Subcutaneous abdominal adipose tissue (tissue), 5 donors: ENCODE data around the gene NSL1.
A peak's percentile ranks its signal among the peaks of the same experiment; 100 is the strongest.

Experiments used
- H3K27ac ChIP-seq: one replicate; pipeline ENCODE4 v1.7.0; 2013; ENCODE audit warnings: low read depth, mild to moderate bottlenecking, inconsistent platforms, low read length, moderate library complexity
- H3K27me3 ChIP-seq, 5 donors: one replicate each; pipeline ENCODE4 v1.7.0; 2013; ENCODE audit warnings: low read length in 5 of 5, inconsistent platforms in 1 of 5; ENCODE audit not compliant: control insufficient read depth in 5 of 5, insufficient read depth in 4 of 5
- H3K36me3 ChIP-seq, 5 donors: one replicate each; pipeline ENCODE4 v1.7.0; 2013; ENCODE audit warnings: low read length in 5 of 5; ENCODE audit not compliant: control insufficient read depth in 5 of 5, insufficient read depth in 5 of 5
- H3K4me1 ChIP-seq, 5 donors: one replicate each; pipeline ENCODE4 v1.7.0; 2013; ENCODE audit warnings: low read length in 5 of 5, mild to moderate bottlenecking in 3 of 5, moderate library complexity in 1 of 5; ENCODE audit not compliant: control insufficient read depth in 5 of 5, insufficient read depth in 5 of 5
- H3K4me3 ChIP-seq, 5 donors: one replicate each; pipeline ENCODE4 v1.7.0; 2013; ENCODE audit warnings: low read length in 5 of 5, low read depth in 1 of 5
- H3K9ac ChIP-seq, 5 donors: one replicate each; pipeline ENCODE4 v1.7.0; 2013; ENCODE audit warnings: low read length in 5 of 5, mild to moderate bottlenecking in 4 of 5, moderate library complexity in 3 of 5
- H3K9me3 ChIP-seq, 5 donors: one replicate each; pipeline ENCODE4 v1.7.0; 2013; ENCODE audit warnings: low read length in 5 of 5; ENCODE audit not compliant: control insufficient read depth in 5 of 5
- donor health status: healthy.
- donor health status: healthy.
- donor health status: healthy.
- donor health status: healthy.
- donor health status: healthy.

NSL1 gene

DNA sequence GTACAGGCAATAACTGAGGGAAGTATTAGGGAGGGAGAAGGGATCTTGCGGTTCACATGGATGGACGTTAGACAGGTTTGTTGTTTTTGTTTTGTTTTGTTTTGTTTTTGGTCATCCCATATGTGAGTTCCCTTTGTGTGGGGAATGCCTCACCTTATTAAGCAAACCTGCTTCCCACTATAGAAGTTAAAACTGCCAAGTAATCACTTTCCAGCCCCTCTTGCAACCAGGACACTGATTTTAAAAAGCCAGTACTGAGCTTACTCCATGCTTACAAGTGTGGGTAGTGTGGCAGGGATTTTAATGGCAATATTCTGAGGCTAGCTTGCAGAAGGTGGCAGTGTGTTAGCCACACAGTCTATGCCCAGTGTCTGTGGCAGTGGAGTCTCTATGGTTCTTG lies 29.4 kb upstream of the NSL1 start:
- Histone ChIP-seq H3K4me1 (no peaks in the 10 kb centered on the region), H3K4me3 (no peak overlapping the region), H3K9me3 (peaks cover 0 to 13% (median 6%) of the 10 kb centered on the region in 5 donors), H3K9ac (no peak overlapping the region), H3K27me3 (no peaks in the 10 kb centered on the region), H3K27ac (no peak overlapping the region), H3K36me3 (no peaks in the 10 kb centered on the region)

DNA sequence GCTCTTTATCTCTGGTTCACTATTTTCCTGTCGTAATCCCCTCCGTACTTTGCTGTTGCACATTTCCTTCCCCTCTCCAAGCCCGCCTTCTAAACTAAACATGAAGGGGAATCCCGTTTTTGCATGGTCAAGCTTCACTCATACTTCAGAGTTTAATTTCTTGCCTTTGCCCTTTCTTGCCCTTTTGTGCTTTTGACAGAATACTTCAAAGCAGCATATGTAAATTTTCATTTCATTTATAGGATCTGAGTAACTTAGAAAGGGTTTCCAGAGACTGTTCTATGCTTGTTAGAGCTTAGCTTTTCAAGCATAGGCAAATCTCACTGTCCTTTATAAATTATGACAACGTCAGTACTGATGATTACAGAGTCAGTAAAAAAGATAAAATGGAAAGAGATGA lies 28.1 kb upstream of the NSL1 start:
- H3K9ac ChIP-seq, result no peak overlapping the region
- peaks cover 0 to under 1% (median 0%) of the 10 kb centered on the region in 5 donors for H3K36me3 ChIP-seq
- H3K4me3 ChIP-seq, result no peak overlapping the region
- H3K27ac ChIP-seq, result no peak overlapping the region
- H3K9me3 ChIP-seq, result peaks cover 0 to 3% (median 0%) of the 10 kb centered on the region in 5 donors
- H3K4me1 ChIP-seq, result no peaks in the 10 kb centered on the region
- H3K27me3 ChIP-seq, result no peaks in the 10 kb centered on the region

DNA sequence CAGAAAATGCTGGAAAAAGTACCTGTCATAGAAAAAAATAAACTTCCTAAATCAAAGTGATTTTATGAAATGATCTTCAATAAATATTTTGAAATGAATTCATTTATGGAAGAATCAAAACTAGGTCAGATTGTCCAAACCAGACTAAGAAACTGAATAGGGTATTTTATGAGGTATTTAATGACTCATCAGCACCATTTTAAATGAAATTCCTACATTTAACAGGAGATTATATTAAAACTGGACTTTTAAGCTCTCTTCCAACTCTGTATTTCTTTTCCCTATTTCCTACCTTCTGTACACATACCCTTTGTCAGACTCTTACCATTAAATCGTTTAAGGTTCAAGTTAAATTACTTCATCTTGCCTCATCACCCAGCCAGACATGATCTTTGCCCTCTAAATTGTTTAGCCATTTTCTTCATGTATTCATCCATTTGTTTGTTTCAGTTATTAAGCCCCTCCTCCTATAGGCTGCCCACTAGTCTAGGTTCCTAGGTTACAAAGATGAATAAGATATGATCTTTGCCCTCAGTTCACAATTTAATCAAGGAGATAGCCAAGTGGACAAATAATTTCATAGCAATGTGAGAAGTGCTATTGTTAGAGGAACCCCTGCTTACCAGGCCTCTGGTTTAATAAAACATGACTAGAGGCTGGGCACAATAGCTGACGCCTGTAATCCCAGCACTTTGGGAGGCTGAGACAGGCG lies 25.1 kb upstream of the NSL1 start:
- Histone ChIP-seq H3K4me1 (no peaks in the 10 kb centered on the region), H3K9ac (no peak overlapping the region), H3K27me3 (no peaks in the 10 kb centered on the region), H3K4me3 (no peak overlapping the region), H3K27ac (no peak overlapping the region), H3K36me3 (peaks cover 0 to 11% (median 3%) of the 10 kb centered on the region in 5 donors), H3K9me3 (no peaks in the 10 kb centered on the region)

GRCh38 chr1:212814537-212815334 lies 23.2 kb upstream of the NSL1 start:
- H3K27ac ChIP-seq, result no peak overlapping the region
- peaks cover 0 to 11% (median 3%) of the 10 kb centered on the region in 5 donors for H3K36me3 ChIP-seq
- H3K27me3 ChIP-seq, result no peaks in the 10 kb centered on the region
- H3K4me3 ChIP-seq, result no peak overlapping the region
- no peak overlapping the region for H3K9ac ChIP-seq
- H3K9me3 ChIP-seq, result no peaks in the 10 kb centered on the region
- H3K4me1 ChIP-seq, result no peaks in the 10 kb centered on the region

- H3K36me3 ChIP-seq, result peaks cover 14 to 45% (median 37%) of the 10 kb centered on the region in 5 donors
- H3K9ac ChIP-seq, result no peak overlapping the region
- H3K27me3 ChIP-seq, result no peaks in the 10 kb centered on the region
- peak overlapping the region; percentile 38 for H3K27ac ChIP-seq
- H3K9me3 ChIP-seq, result no peaks in the 10 kb centered on the region
- H3K4me3 ChIP-seq, result no peak overlapping the region
- H3K4me1 ChIP-seq, result no peaks in the 10 kb centered on the region
These were observed 14.2 kb upstream of the NSL1 start for GRCh38 chr1:212805767-212806166.

- H3K36me3 ChIP-seq, result peaks cover 19 to 45% (median 42%) of the 10 kb centered on the region in 5 donors
These were observed 6.1 kb upstream of the NSL1 start for GRCh38 chr1:212797681-212798080.

GRCh38 chr1:212794561-212795014 lies 3.0 kb upstream of the NSL1 start:
- no peaks in the 10 kb centered on the region for H3K27me3 ChIP-seq
- H3K36me3 ChIP-seq, result peaks cover 11 to 25% (median 21%) of the 10 kb centered on the region in 5 donors
- no peak overlapping the region for H3K27ac ChIP-seq
- no peak overlapping the region for H3K4me3 ChIP-seq
- H3K9ac ChIP-seq, result peak overlapping the region in 1 of 5 donors; percentile 11
- peaks cover 6 to 24% (median 23%) of the 10 kb centered on the region in 5 donors for H3K4me1 ChIP-seq
- no peaks in the 10 kb centered on the region for H3K9me3 ChIP-seq

More at GRCh38 chr1:212797681-212798080, 6.1 kb upstream of the NSL1 start:
- no peaks in the 10 kb centered on the region for H3K9me3 ChIP-seq
- H3K4me1 ChIP-seq, result peaks cover 3 to 9% (median 7%) of the 10 kb centered on the region in 5 donors
- H3K27me3 ChIP-seq, result no peaks in the 10 kb centered on the region
- H3K27ac ChIP-seq, result no peak overlapping the region
- H3K4me3 ChIP-seq, result no peak overlapping the region
- H3K9ac ChIP-seq, result no peak overlapping the region

- H3K27ac ChIP-seq, result peak overlapping the region; percentile 96
- peaks cover 6 to 24% (median 23%) of the 10 kb centered on the region in 5 donors for H3K4me1 ChIP-seq
- peak overlapping the region; percentile 81 to 99 (median 97) for H3K4me3 ChIP-seq
- peaks cover 6 to 16% (median 9%) of the 10 kb centered on the region in 5 donors for H3K36me3 ChIP-seq
- no peaks in the 10 kb centered on the region for H3K9me3 ChIP-seq
- H3K27me3 ChIP-seq, result no peaks in the 10 kb centered on the region
- peak overlapping the region; percentile 96 to 99 (median 99) for H3K9ac ChIP-seq
These were observed 875 bp upstream of the NSL1 start for GRCh38 chr1:212792396-212792908.

DNA sequence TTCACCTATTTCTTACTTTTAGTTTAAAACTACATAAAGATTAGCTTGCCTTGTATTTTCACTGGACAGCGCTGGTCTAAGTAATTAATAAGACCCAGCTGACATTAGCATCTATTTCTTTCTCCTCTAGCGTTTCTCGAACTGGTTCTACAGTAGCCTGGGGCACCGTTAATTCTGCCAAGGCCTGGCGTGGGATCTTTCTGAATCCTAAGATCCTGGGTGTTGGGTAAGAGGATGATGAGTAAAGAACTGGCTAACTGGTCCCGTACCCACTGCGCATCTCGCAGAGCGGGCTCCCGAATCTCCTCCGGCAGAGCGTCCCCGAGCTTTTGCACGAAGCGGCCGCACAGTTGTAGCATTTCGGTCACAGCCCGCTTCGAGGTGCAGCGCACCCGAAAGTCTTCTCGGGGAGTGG lies 309 bp downstream of the NSL1 start:
- H3K4me3 ChIP-seq, result peak overlapping the region; percentile 81 to 99 (median 97)
- peak overlapping the region; percentile 96 for H3K27ac ChIP-seq
- peaks cover 3 to 9% (median 7%) of the 10 kb centered on the region in 5 donors for H3K36me3 ChIP-seq
- no peaks in the 10 kb centered on the region for H3K27me3 ChIP-seq
- H3K4me1 ChIP-seq, result peaks cover 6 to 24% (median 23%) of the 10 kb centered on the region in 5 donors
- no peaks in the 10 kb centered on the region for H3K9me3 ChIP-seq
- peak overlapping the region; percentile 96 to 99 (median 99) for H3K9ac ChIP-seq

GRCh38 chr1:212785871-212786270 lies 5.7 kb downstream of the NSL1 start:
- Histone ChIP-seq H3K36me3 (peaks cover 17 to 46% (median 24%) of the 10 kb centered on the region in 5 donors), H3K27me3 (no peaks in the 10 kb centered on the region), H3K27ac (no peak overlapping the region), H3K4me3 (no peak overlapping the region), H3K4me1 (peaks cover 0 to 9% (median 6%) of the 10 kb centered on the region in 5 donors), H3K9me3 (no peaks in the 10 kb centered on the region), H3K9ac (no peak overlapping the region)
